ENCODE results near the gene ILDR1.

ILDR1 gene

GRCh38 chr3:121970047-121970446, 52.0 kb downstream of the ILDR1 start:
- ATAC-seq: no peak
- TF ChIP-seq CREB5 (CRISPR knock-in tag; IDR thresholded peaks at IDR 0.05; ENCODE audit: low read depth) (no peak), ISL1 (CRISPR knock-in tag; IDR thresholded peaks at IDR 0.05) (no peak), OSR1 (CRISPR knock-in tag; IDR thresholded peaks at IDR 0.05) (no peak), ZC3H10 (CRISPR knock-in tag; IDR thresholded peaks at IDR 0.05) (no peak), PPARA (CRISPR knock-in tag; IDR thresholded peaks at IDR 0.05; ENCODE audit: borderline replicate concordance) (no peak), TCF4 (CRISPR knock-in tag; IDR thresholded peaks at IDR 0.05; ENCODE audit: borderline replicate concordance) (no peak), TSHZ2 (CRISPR knock-in tag; IDR thresholded peaks at IDR 0.05) (no peak), GLIS3 (CRISPR knock-in tag; IDR thresholded peaks at IDR 0.05) (no peak), ZFP3 (CRISPR knock-in tag; IDR thresholded peaks at IDR 0.05) (no peak), TOX (CRISPR knock-in tag; IDR thresholded peaks at IDR 0.05; ENCODE audit: borderline replicate concordance) (no peak), ZFP30 (CRISPR knock-in tag; IDR thresholded peaks at IDR 0.05) (no peak), POU6F1 (CRISPR knock-in tag; IDR thresholded peaks at IDR 0.05; ENCODE audit: borderline replicate concordance, low read depth) (no peak)

- no peak for TF ChIP-seq ESRRG (CRISPR knock-in tag; IDR thresholded peaks at IDR 0.05)
- no peak for TF ChIP-seq TSHZ2 (CRISPR knock-in tag; IDR thresholded peaks at IDR 0.05)
- no peak for ATAC-seq
Observed at GRCh38 chr3:121969631-121970030, 52.4 kb downstream of the ILDR1 start.

- ATAC-seq: no peak
- TF ChIP-seq GLIS3 (CRISPR knock-in tag; IDR thresholded peaks at IDR 0.05) (no peak), ZNF8 (CRISPR knock-in tag; IDR thresholded peaks at IDR 0.05) (no peak), ARNTL (CRISPR knock-in tag; IDR thresholded peaks at IDR 0.05; ENCODE audit: borderline replicate concordance, low read depth) (no peak), BACH2 (CRISPR knock-in tag; IDR thresholded peaks at IDR 0.05; ENCODE audit: borderline replicate concordance) (no peak), ISL1 (CRISPR knock-in tag; IDR thresholded peaks at IDR 0.05) (no peak), ESRRG (CRISPR knock-in tag; IDR thresholded peaks at IDR 0.05) (no peak), RARB (CRISPR knock-in tag; IDR thresholded peaks at IDR 0.05) (no peak), POU6F1 (CRISPR knock-in tag; IDR thresholded peaks at IDR 0.05; ENCODE audit: borderline replicate concordance, low read depth) (no peak), ZFP30 (CRISPR knock-in tag; IDR thresholded peaks at IDR 0.05) (no peak), TOX (CRISPR knock-in tag; IDR thresholded peaks at IDR 0.05; ENCODE audit: borderline replicate concordance) (no peak), PATZ1 (CRISPR knock-in tag; IDR thresholded peaks at IDR 0.05; ENCODE audit: borderline replicate concordance) (no peak), CSDC2 (CRISPR knock-in tag; IDR thresholded peaks at IDR 0.05) (no peak), PPARA (CRISPR knock-in tag; IDR thresholded peaks at IDR 0.05; ENCODE audit: borderline replicate concordance) (no peak), OSR1 (CRISPR knock-in tag; IDR thresholded peaks at IDR 0.05) (no peak), CREB5 (CRISPR knock-in tag; IDR thresholded peaks at IDR 0.05; ENCODE audit: low read depth) (no peak), SNAI2 (CRISPR knock-in tag; IDR thresholded peaks at IDR 0.05) (no peak), ZFP3 (CRISPR knock-in tag; IDR thresholded peaks at IDR 0.05) (no peak)
Observed at GRCh38 chr3:121963608-121964007, 58.4 kb downstream of the ILDR1 start.
